ENCODE data around the gene PSMB11. TPM values are rescaled to one million over a fixed set of nuclear protein-coding genes. Genes with fewer than 3 reads are reported as not detected.
A peak's percentile ranks its signal among the peaks of the same experiment; 100 is the strongest.

PSMB11 gene
- total RNA-seq, 2 donors from 2014 or later, result not detected

GRCh38 chr14:23071921-23072539 is 30.0 kb downstream of the PSMB11 start:
- H3K27ac ChIP-seq, result peak overlapping the region; percentile 41 to 86 (median 72)
- peaks cover 0 to 29% of the 10 kb centered on the region in 2 donors for H3K36me3 ChIP-seq (replicated peaks in 1 of 2; ENCODE audit: insufficient read depth in 1 of 2, low read depth in 2 of 2)
- DNase-seq, result no peak
- H3K4me1 ChIP-seq, result peaks cover 28% of the 10 kb centered on the region
- H3K9me3 ChIP-seq, result no peaks in the 10 kb centered on the region
- no peak for TF ChIP-seq CTCF (IDR thresholded peaks at IDR 0.05)
- no peak for TF ChIP-seq POLR2A (IDR thresholded peaks at IDR 0.05)
- no peak for ATAC-seq
- intact Hi-C loops (cut with DNase I), result no loop called here
- no peaks in the 10 kb centered on the region for H3K27me3 ChIP-seq
- H3K4me3 ChIP-seq, result no peak overlapping the region
- 26 to 33% methylated on average over 5 of the region's 5 CpGs for WGBS, 2 donors

GRCh38 chr14:23074906-23075305 is 32.9 kb downstream of the PSMB11 start:
- Histone ChIP-seq H3K4me1 (peaks cover 22% of the 10 kb centered on the region), H3K9me3 (no peaks in the 10 kb centered on the region), H3K36me3 (replicated peaks in 1 of 2; ENCODE audit: insufficient read depth in 1 of 2, low read depth in 2 of 2) (peaks cover 11 to 39% of the 10 kb centered on the region in 2 donors), H3K27me3 (no peaks in the 10 kb centered on the region), H3K27ac (no peak overlapping the region), H3K4me3 (no peak overlapping the region)
- TF ChIP-seq CTCF (IDR thresholded peaks at IDR 0.05), result no peak
- no peak for TF ChIP-seq POLR2A (IDR thresholded peaks at IDR 0.05)
- WGBS, 2 donors, result 87% methylated on average over 1 of the region's 1 CpG
- intact Hi-C loops (cut with DNase I), result no loop called here
- ATAC-seq (no peak), DNase-seq (no peak)

- TF ChIP-seq POLR2A (IDR thresholded peaks at IDR 0.05) (no peak), CTCF (IDR thresholded peaks at IDR 0.05) (peak in 6 of 7 experiments; percentile 40 to 54 (median 52))
- Histone ChIP-seq H3K36me3 (replicated peaks in 1 of 2; ENCODE audit: insufficient read depth in 1 of 2, low read depth in 2 of 2) (peaks cover 11 to 54% of the 10 kb centered on the region in 2 donors), H3K27me3 (no peaks in the 10 kb centered on the region), H3K4me1 (peaks cover 9% of the 10 kb centered on the region), H3K4me3 (no peak overlapping the region), H3K9me3 (no peaks in the 10 kb centered on the region), H3K27ac (no peak overlapping the region)
- DNase-seq (peak in 1 of 4 donors; percentile 35), ATAC-seq (peak; percentile 24)
- intact Hi-C loops (cut with DNase I), result no loop called here
- WGBS, 2 donors, result 60 to 64% methylated on average over 5 of the region's 5 CpGs
Measured at GRCh38 chr14:23076785-23077408, 34.9 kb downstream of the PSMB11 start.

- H3K4me1 ChIP-seq, result no peaks in the 10 kb centered on the region
- ATAC-seq (no peak), DNase-seq (no peak)
- 77 to 85% methylated on average over 5 of the region's 5 CpGs for WGBS, 2 donors
- TF ChIP-seq POLR2A (IDR thresholded peaks at IDR 0.05), result no peak
- TF ChIP-seq CTCF (IDR thresholded peaks at IDR 0.05), result no peak
- intact Hi-C loops (cut with DNase I), result no loop called here
- no peak overlapping the region for H3K27ac ChIP-seq
- no peaks in the 10 kb centered on the region for H3K27me3 ChIP-seq
- H3K36me3 ChIP-seq (replicated peaks in 1 of 2; ENCODE audit: insufficient read depth in 1 of 2, low read depth in 2 of 2), result peaks cover 11 to 52% of the 10 kb centered on the region in 2 donors
- no peaks in the 10 kb centered on the region for H3K9me3 ChIP-seq
- no peak overlapping the region for H3K4me3 ChIP-seq
Measured at GRCh38 chr14:23077962-23078361, 36.0 kb downstream of the PSMB11 start.
